GM21526 (cell line): ENCODE results near the gene AQP7.
A peak's percentile ranks its signal among the peaks of the same experiment; 100 is the strongest.
"Not testable (repeated sequence)": the region's sequence is repeated elsewhere in the genome, so short reads cannot be mapped to it uniquely, and the experiment has no call there.

Source experiments
- ATAC-seq: cut with Tn5 transposase; IDR thresholded peaks from one replicate; pipeline ENCODE4 v1.9.1; 2021; ENCODE audit warnings: moderate library complexity; ENCODE audit not compliant: unreplicated experiment, low FRiP score

AQP7 gene

GRCh38 chr9:33377089-33377715 is 25.2 kb downstream of the AQP7 start:
- no peak for ATAC-seq

DNA sequence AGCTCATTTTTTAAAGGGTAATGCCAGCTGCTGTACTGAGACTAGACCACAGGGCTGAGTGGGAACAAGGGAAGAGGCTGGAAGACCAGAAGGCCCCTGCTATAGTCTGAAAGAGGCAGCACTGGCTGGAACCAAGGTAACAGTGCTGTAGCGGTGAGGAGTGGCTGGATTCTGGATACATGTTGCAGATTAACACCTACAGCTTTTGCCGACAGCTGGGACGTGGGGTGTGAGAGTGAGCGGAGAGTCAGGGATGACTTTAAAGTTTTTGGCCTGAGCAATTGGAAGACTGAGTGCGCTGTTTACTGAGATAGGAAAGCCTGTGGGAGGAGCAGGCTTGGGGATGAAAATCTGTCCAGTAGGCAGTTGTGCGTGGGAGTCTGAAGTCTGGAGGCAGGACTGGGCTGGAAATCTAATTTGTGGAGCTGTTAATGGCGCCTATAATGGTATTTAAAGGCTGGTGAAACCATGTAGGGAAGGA is 26.5 kb downstream of the AQP7 start:
- ATAC-seq, result no peak

- no peak for ATAC-seq
Observed at GRCh38 chr9:33375238-33375840, 27.0 kb downstream of the AQP7 start.

DNA sequence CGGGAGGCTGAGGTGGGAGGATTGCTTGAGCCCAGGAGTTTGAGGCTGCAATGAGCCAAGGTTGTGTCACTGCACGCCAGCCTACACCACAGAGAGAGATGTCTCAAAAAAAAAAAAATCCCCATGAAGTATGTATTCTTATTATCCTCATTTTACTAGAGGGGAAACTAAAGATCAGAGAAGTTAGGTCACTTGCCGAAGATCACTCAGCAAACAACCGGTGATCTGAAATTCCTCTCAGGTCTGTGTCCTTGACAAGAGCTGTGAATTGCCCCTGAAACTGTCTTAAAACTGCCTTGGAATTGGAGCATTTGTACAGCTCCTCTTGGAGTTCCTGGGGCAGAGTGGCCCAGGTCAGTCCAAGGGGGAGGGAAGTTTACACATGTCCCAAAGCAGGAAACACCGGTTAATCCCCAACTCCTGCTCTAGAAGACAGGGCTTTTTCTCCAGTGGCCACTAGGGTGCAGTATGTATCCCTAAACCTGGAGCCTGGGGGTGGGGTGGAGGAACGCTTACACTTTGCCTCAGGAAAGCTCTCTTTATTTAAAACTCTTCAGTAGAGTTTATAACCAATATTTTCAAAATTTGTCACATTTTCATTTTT is 27.6 kb downstream of the AQP7 start:
- ATAC-seq, result peak; percentile 60

DNA sequence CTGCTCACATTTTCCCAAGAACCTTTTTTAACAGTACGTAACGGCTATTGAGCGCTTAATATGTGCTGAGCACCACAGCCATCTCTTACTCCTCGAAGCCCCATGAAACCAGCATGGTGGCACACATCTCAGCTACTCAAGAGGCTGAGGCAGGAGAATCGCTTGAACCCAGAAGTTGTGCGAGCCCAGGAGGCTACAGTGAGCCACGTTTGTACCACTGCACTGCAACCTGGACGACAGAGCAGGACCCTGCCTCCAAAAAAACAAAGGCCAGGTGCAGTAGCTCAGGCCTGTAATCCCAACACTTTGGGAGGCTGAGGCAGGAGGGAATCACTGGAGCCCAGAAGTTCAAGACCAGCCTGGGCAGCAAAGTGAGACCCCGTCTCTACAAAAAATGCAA is 28.2 kb downstream of the AQP7 start:
- no peak for ATAC-seq

GRCh38 chr9:33372900-33373299 is 29.5 kb downstream of the AQP7 start:
- ATAC-seq, result no peak

- no peak for ATAC-seq
Observed at GRCh38 chr9:33366979-33367480, 35.3 kb downstream of the AQP7 start.

DNA sequence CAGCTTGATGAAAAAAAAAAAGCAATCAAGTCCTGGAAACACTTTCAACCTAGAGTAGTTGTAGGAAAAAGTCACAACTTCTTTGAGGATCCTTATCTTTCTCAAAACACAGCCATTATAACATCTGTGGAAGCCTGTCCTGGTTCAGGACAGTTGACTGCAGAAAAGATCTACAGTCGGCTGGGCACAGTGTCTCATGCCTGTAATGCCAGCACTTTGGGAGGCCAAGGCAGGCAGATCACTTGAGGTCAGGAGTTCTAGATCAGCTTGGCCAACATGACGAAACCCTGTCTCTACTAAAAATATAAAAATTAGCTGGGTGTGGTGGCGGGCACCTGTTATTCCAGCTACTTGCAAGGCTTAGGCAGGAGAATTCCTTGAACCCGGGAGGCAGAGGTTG is 37.6 kb downstream of the AQP7 start:
- ATAC-seq, result not testable (repeated sequence)

GRCh38 chr9:33364127-33364526 is 38.2 kb downstream of the AQP7 start:
- ATAC-seq, result no peak

DNA sequence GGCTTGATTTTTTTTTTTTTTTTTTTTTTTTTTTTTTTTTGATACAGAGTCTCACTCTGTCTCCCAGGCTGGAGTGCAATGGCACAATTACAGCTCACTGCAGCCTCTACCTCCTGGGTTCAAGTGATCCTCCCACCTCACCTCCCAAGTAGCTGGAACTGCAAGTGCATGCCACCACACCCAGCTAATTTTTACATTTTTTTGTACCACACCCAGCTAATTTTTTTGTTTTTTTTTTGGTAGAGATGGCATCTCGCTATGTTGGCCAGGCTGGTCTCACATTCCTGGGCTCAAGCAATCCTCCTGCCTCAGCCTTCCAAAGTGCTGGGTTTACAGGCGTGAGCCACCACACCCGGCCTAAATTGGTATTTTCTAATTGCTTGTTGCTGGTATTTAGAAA is 43.7 kb downstream of the AQP7 start:
- ATAC-seq, result not testable (repeated sequence)

- ATAC-seq, result no peak
Observed at GRCh38 chr9:33355933-33356332, 46.4 kb downstream of the AQP7 start.

- ATAC-seq, result no peak
Observed at GRCh38 chr9:33354651-33355211, 47.6 kb downstream of the AQP7 start.

GRCh38 chr9:33351547-33351946 is 50.8 kb downstream of the AQP7 start:
- no peak for ATAC-seq

- ATAC-seq, result no peak
Observed at GRCh38 chr9:33350310-33350709, 52.1 kb downstream of the AQP7 start.

DNA sequence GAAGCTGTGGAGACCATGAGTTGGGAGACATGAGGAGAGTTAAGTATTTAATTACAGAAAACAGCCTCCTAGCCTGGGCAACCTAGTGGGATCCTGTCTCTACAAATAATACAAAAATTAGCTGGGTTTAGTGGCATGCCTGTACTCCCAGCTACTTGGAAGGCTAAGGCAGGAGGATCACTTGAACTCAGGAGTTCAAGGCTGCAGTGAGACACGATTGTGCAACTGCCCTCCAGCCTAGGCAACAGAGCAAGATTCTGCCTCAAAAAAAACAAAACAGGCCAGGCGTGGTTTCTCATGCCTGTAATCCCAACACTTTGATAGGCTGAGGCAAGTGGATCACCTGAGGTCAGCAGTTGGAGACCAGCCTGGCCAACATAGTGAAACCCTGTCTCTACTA is 52.6 kb downstream of the AQP7 start:
- no peak for ATAC-seq

DNA sequence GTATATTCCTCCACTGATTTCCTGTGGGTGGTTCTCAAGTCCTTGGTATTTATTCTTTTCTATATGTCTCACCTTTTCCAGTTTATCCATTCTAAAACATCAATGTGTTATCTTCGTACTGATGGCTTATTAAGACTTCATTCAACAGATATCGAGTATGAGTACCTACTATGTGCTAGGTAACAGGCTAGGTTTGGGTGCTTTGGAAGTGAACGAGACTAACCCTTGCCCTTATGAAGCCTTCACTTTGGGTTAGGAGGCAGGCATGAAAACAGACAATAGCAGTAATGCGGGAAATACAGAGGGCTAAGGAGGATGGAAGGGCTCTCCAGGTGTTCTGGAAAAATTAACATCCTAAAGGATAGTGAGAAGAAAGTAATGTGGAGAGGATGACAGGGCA is 53.4 kb downstream of the AQP7 start:
- ATAC-seq, result no peak

GRCh38 chr9:33346564-33346963 is 55.8 kb downstream of the AQP7 start:
- no peak for ATAC-seq

DNA sequence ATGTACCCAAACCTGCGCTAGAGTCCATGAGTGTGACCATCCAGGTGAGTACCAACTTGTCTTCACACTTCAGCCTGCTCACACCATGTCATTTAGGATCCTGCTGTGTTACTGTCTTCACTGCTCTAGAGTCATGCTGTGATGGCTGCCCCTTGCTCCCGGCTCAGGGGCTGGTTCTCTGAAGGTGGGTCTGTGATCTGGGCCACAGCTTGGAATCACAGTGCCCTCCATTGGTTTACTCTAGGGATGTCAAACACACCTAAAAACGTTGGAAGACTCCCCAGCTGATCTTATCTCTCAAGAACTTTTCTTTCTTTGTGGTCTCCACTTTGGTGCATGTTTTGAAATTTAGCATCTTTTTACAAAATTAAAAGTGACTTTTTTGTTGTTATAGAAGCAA is 58.2 kb downstream of the AQP7 start:
- no peak for ATAC-seq

- no peak for ATAC-seq
Observed at GRCh38 chr9:33341182-33341581, 61.2 kb downstream of the AQP7 start.

DNA sequence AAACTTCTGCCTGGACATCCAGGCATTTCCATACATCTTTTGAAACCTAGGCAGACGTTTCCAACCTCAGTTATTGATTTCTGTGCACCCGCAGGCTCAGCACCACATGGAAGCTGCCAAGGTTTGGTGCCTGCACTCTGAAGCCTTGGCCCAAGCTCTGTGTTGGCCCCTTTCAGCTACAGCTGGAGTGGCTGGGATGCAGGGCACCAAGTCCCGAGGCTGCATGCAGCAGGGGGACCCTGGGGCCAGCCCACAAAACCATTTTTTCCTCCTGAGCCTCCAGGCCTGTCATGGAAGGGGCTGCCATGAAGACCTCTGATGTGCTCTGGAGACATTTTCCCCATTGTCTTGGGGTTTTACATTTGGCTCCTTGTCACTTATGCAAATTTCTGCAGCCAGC is 62.2 kb downstream of the AQP7 start:
- no peak for ATAC-seq
